ENCODE measurements around the gene LTA. TPM values are rescaled to one million over a fixed set of nuclear protein-coding genes. Genes with fewer than 3 reads are reported as not detected.

LTA gene
- total RNA-seq, 6 donors from 2014 or later, result 1.6 to 1.8 TPM; not detected in 4

DNA sequence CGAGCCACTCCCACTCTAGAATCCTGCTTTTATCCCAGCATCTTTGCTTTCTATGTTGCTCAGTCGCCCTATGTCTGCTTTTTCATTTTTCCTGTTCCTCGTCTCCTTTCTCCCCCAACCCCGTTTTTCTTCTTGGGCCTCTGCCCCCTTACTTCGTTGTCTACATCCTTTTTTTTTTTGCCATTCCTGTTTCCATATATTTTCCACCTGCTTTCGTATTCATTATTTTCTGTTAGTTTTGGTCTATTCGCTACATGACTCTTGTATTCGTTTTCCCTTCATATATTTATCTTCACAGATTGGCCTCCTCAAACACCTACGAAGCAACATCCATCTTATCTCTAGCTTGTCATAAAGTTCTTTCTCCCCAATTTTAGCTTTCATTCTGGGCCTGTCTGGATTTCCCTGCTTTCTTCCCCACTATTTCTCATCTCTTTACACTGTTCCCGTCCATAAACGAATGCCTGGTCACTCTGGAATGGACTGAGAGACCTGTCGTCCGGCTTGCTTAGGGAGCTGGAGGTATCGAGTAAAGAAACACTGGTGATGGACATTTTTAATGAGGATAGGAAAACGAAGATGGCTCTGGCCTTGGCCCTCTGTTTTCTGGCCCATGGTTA is 49.3 kb downstream of the LTA start:
- Histone ChIP-seq H3K27ac (peak overlapping the region; percentile 97 to 100 (median 98)), H3K4me1 (peaks cover 15 to 27% (median 18%) of the 10 kb centered on the region in 4 donors), H3K27me3 (no peaks in the 10 kb centered on the region), H3K36me3 (peaks cover 29 to 36% (median 33%) of the 10 kb centered on the region in 4 donors), H3K4me3 (peak overlapping the region; percentile 71 to 92 (median 80)), H3K9me3 (no peaks in the 10 kb centered on the region)
- 13% methylated on average over 15 of the region's 15 CpGs for WGBS, 2 donors
- DNase-seq, result no peak
- TF ChIP-seq POLR2A (IDR thresholded peaks at IDR 0.05) (no peak), EP300 (IDR thresholded peaks at IDR 0.05) (no peak), POLR2AphosphoS5 (IDR thresholded peaks at IDR 0.05) (no peak)
- TF ChIP-seq, protein P1, sequence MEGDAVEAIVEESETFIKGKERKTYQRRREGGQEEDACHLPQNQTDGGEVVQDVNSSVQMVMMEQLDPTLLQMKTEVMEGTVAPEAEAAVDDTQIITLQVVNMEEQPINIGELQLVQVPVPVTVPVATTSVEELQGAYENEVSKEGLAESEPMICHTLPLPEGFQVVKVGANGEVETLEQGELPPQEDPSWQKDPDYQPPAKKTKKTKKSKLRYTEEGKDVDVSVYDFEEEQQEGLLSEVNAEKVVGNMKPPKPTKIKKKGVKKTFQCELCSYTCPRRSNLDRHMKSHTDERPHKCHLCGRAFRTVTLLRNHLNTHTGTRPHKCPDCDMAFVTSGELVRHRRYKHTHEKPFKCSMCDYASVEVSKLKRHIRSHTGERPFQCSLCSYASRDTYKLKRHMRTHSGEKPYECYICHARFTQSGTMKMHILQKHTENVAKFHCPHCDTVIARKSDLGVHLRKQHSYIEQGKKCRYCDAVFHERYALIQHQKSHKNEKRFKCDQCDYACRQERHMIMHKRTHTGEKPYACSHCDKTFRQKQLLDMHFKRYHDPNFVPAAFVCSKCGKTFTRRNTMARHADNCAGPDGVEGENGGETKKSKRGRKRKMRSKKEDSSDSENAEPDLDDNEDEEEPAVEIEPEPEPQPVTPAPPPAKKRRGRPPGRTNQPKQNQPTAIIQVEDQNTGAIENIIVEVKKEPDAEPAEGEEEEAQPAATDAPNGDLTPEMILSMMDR (IDR thresholded peaks at IDR 0.05), result no peak
- no peak for ATAC-seq (ENCODE audit: low FRiP score in 2 of 2)

DNA sequence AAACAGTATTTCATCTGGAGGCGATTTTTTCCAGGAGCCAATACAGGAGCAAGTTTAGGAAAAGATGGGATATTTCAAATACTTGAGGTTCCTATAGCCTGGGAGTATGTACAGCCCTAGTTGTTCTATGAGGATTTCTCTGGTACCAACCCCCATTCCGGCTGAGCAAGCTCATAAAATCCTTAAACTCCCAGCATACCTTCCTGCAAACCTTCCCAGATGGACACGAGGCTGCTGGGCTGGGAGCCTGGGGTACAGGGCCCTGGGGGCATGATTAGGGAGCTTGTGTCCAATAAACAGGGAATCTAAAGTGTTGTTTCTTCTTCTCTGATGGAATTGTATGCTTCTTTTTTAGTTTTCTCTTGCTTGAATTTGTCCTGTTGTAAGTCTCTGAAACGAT is 49.9 kb downstream of the LTA start:
- H3K27ac ChIP-seq, result peak overlapping the region; percentile 97 to 100 (median 98)
- H3K27me3 ChIP-seq, result no peaks in the 10 kb centered on the region
- ATAC-seq (ENCODE audit: low FRiP score in 2 of 2) (no peak), DNase-seq (no peak)
- H3K4me1 ChIP-seq, result peaks cover 15 to 27% (median 18%) of the 10 kb centered on the region in 4 donors
- 28 to 40% methylated on average over 4 of the region's 4 CpGs for WGBS, 2 donors
- TF ChIP-seq POLR2A (IDR thresholded peaks at IDR 0.05), result no peak
- TF ChIP-seq POLR2AphosphoS5 (IDR thresholded peaks at IDR 0.05), result no peak
- no peak for TF ChIP-seq EP300 (IDR thresholded peaks at IDR 0.05)
- TF ChIP-seq, protein P1 (IDR thresholded peaks at IDR 0.05), result no peak
- no peaks in the 10 kb centered on the region for H3K9me3 ChIP-seq
- H3K4me3 ChIP-seq, result peak overlapping the region in 3 of 4 donors; percentile 79 to 92 (median 82)
- H3K36me3 ChIP-seq, result peaks cover 35 to 42% (median 38%) of the 10 kb centered on the region in 4 donors

DNA sequence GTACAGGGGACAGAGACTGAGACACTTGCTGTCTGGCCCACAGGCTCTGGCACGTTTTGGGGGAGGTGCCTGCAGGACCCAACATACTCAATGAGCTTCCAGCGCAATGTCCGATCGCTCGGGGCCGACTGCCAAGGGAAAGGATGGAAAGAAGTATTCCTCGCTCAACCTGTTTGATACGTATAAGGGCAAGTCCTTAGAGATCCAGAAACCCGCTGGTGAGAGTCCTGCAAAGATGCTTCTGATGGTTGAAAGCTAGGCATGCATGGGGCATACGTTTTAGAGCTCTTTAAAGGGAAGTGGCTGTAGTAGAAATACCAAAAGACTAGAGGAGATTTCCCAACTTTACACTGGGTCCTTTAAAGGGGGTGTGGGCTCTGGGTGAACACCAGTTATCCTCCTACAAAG is 50.6 kb downstream of the LTA start:
- H3K36me3 ChIP-seq, result peaks cover 42 to 48% (median 45%) of the 10 kb centered on the region in 4 donors
- no peaks in the 10 kb centered on the region for H3K27me3 ChIP-seq
- ATAC-seq (ENCODE audit: low FRiP score in 2 of 2), result no peak
- peak in 1 of 2 donors; percentile 57 for DNase-seq
- H3K9me3 ChIP-seq, result no peaks in the 10 kb centered on the region
- H3K4me3 ChIP-seq, result peak overlapping the region in 1 of 4 donors; percentile 82
- 47 to 77% methylated on average over 10 of the region's 10 CpGs for WGBS, 2 donors
- peaks cover 15 to 27% (median 18%) of the 10 kb centered on the region in 4 donors for H3K4me1 ChIP-seq
- TF ChIP-seq POLR2A (IDR thresholded peaks at IDR 0.05) (no peak), EP300 (IDR thresholded peaks at IDR 0.05) (no peak), POLR2AphosphoS5 (IDR thresholded peaks at IDR 0.05) (no peak)
- TF ChIP-seq, protein P1 (IDR thresholded peaks at IDR 0.05), result no peak
- peak overlapping the region in 3 of 4 donors; percentile 97 to 100 (median 97) for H3K27ac ChIP-seq

Small RNAs within 50 kb of the gene (small RNA-seq; reads per million reads assigned to genes)
- gene SNORA38, result 2.2 to 6.4 (median 2.6) reads per million in 4 donors
- gene SNORD117, result 49.4 to 268 (median 167) reads per million in 4 donors
- 0 reads per million in 4 donors for gene SNORD84
- gene UQCRHP1, result 0 reads per million in 4 donors

Other genes with a start within 250 kb of the LTA start
- 1,000 to 10,000 TPM; 1,716 to 2,968 (median 2,484) TPM for gene HLA-B, start 215.1 kb upstream of the LTA start, total RNA-seq
- gene MICA, start 168.7 kb upstream of the LTA start, total RNA-seq, result 10 to 100 TPM; 21.6 to 81.7 (median 31.4) TPM
- gene MICB, start 74.1 kb upstream of the LTA start, total RNA-seq, result 10 to 100 TPM in 4 of 6 donors, 1 to 10 TPM in 2; 4.9 to 14.4 (median 11.3) TPM
- gene MCCD1, start 43.3 kb upstream of the LTA start, total RNA-seq, result not detected
- gene DDX39B, start 30.3 kb upstream of the LTA start, total RNA-seq, result 100 to 1,000 TPM; 201 to 541 (median 270) TPM
- gene ATP6V1G2, start 25.7 kb upstream of the LTA start, total RNA-seq, result 1 to 10 TPM in 4 of 6 donors, under 1 TPM in 2; 0.55 to 2.0 (median 1.1) TPM
- 10 to 100 TPM; 18.2 to 45.1 (median 23.8) TPM for gene NFKBIL1, start 24.7 kb upstream of the LTA start, total RNA-seq
- 1 to 10 TPM in 5 of 6 donors, under 1 TPM in 1; 0.33 to 6.6 (median 2.9) TPM for gene TNF, start 3.3 kb downstream of the LTA start, total RNA-seq
- gene LTB, start 10.1 kb downstream of the LTA start, total RNA-seq, result 10 to 100 TPM in 1 of 6 donors, 1 to 10 TPM in 2, not detected in 3; 1.3 to 18.7 (median 8.2) TPM
- gene LST1, start 14.0 kb downstream of the LTA start, total RNA-seq, result 100 to 1,000 TPM in 1 of 6 donors, 10 to 100 TPM in 3, 1 to 10 TPM in 2; 7.7 to 132 (median 33.5) TPM
- 1 to 10 TPM in 1 of 6 donors, under 1 TPM in 3, not detected in 2; 0.54 to 2.0 (median 0.70) TPM for gene NCR3, start 20.7 kb downstream of the LTA start, total RNA-seq
- gene AIF1, start 42.9 kb downstream of the LTA start, total RNA-seq, result 100 to 1,000 TPM in 1 of 6 donors, 10 to 100 TPM in 5; 18.5 to 106 (median 79.7) TPM
- 100 to 1,000 TPM in 4 of 6 donors, 10 to 100 TPM in 2; 80.1 to 154 (median 125) TPM for gene PRRC2A, start 48.4 kb downstream of the LTA start, total RNA-seq
- 100 to 1,000 TPM; 190 to 421 (median 294) TPM for gene BAG6, start 80.4 kb downstream of the LTA start, total RNA-seq
- gene APOM, start 83.6 kb downstream of the LTA start, total RNA-seq, result 1 to 10 TPM in 5 of 6 donors, under 1 TPM in 1; 0.89 to 4.3 (median 2.1) TPM
- 10 to 100 TPM; 25.0 to 30.1 (median 28.4) TPM for gene C6orf47, start 88.5 kb downstream of the LTA start, total RNA-seq
- gene GPANK1, start 92.7 kb downstream of the LTA start, total RNA-seq, result 10 to 100 TPM; 12.0 to 45.1 (median 16.6) TPM
- 100 to 1,000 TPM; 105 to 172 (median 130) TPM for gene CSNK2B, start 93.8 kb downstream of the LTA start, total RNA-seq
- 10 to 100 TPM in 4 of 6 donors, 1 to 10 TPM in 2; 6.7 to 22.0 (median 12.3) TPM for gene LY6G5B, start 97.7 kb downstream of the LTA start, total RNA-seq
- 1 to 10 TPM in 4 of 6 donors, not detected in 2; 1.8 to 4.4 (median 3.1) TPM for gene LY6G5C, start 108.8 kb downstream of the LTA start, total RNA-seq
- gene ABHD16A, start 131.0 kb downstream of the LTA start, total RNA-seq, result 10 to 100 TPM; 42.1 to 62.5 (median 51.6) TPM
- 1 to 10 TPM in 4 of 6 donors, under 1 TPM in 2; 0.63 to 9.4 (median 1.7) TPM for gene LY6G6F, start 134.6 kb downstream of the LTA start, total RNA-seq
- not detected for gene LY6G6D, start 143.1 kb downstream of the LTA start, total RNA-seq
- under 1 TPM in 1 of 6 donors, not detected in 5; 0.23 TPM for gene LY6G6C, start 149.5 kb downstream of the LTA start, total RNA-seq
- 1 to 10 TPM in 3 of 6 donors, under 1 TPM in 2, not detected in 1; 0.30 to 4.1 (median 1.2) TPM for gene MPIG6B, start 151.1 kb downstream of the LTA start, total RNA-seq
- gene DDAH2, start 157.0 kb downstream of the LTA start, total RNA-seq, result 100 to 1,000 TPM in 2 of 6 donors, 10 to 100 TPM in 4; 46.6 to 157 (median 83.7) TPM
- gene CLIC1, start 164.2 kb downstream of the LTA start, total RNA-seq, result 100 to 1,000 TPM; 138 to 497 (median 277) TPM
- 10 to 100 TPM in 4 of 6 donors, 1 to 10 TPM in 2; 7.3 to 52.4 (median 13.1) TPM for gene MSH5, start 167.7 kb downstream of the LTA start, total RNA-seq
- 10 to 100 TPM in 1 of 6 donors, 1 to 10 TPM in 5; 1.1 to 15.7 (median 5.3) TPM for gene SAPCD1, start 190.4 kb downstream of the LTA start, total RNA-seq
- 1 to 10 TPM; 4.0 to 7.4 (median 6.6) TPM for gene VWA7, start 205.0 kb downstream of the LTA start, total RNA-seq
- gene VARS1, start 223.5 kb downstream of the LTA start, total RNA-seq, result 10 to 100 TPM; 21.2 to 67.8 (median 39.7) TPM
- gene LSM2, start 234.7 kb downstream of the LTA start, total RNA-seq, result 10 to 100 TPM in 5 of 6 donors, 1 to 10 TPM in 1; 5.0 to 44.9 (median 20.9) TPM
- 1 to 10 TPM in 5 of 6 donors, under 1 TPM in 1; 0.89 to 3.1 (median 2.0) TPM for gene HSPA1L, start 243.0 kb downstream of the LTA start, total RNA-seq
- 100 to 1,000 TPM in 5 of 6 donors, 10 to 100 TPM in 1; 80.7 to 236 (median 144) TPM for gene HSPA1A, start 243.3 kb downstream of the LTA start, total RNA-seq

Data from upper lobe of left lung (tissue), 6 donors.